AG08396 (cell line): Measurements from ENCODE around the gene PRKN.
A peak's percentile ranks its signal among the peaks of the same experiment; 100 is the strongest.

Source experiments
- DNase-seq: peaks from one replicate; pipeline ENCODE4 v3.0.0; 2012; ENCODE audit warnings: low spot score, mixed read lengths

PRKN gene

GRCh38 chr6:161711515-161711914, 1016.1 kb downstream of the PRKN start:
- DNase-seq: no peak

GRCh38 chr6:161710698-161711097, 1016.9 kb downstream of the PRKN start:
- DNase-seq: no peak

DNA sequence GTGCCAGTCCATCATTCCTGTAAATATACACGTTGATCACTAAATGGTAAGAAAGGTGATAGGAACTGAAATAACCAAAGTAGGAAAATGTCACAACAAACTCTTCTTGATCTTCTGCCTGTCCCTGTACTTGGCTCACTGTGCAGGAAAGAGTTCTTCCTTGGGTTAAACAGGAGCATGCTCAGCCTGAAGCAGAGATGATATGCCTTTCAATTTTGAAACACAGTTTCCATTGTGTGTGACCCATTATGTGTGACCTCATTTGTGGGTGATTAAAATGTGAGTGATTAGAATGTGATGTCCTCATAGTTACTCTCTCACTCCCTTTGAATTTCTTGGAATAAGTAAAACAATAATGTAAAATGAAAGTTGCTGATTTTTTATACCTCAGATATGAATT, 1026.5 kb downstream of the PRKN start:
- no peak for DNase-seq

DNA sequence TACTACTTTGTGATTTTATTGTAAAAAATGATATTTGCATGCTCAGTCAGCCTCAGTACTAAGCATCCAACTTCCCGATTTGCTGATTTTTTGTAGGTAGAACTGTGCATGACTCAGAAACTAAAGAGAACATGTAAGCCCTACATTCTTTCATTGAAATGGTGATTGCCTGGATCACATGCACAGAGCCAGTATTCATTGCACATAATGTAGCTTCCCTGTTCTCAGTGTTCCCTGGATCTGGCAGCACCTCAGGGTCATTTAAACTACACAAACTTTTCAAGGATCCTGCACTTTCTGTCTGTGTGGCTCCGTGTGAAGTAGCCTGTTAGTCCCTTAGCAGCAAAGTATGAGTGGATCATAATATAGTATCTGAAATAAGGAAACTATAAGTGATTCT, 1030.8 kb downstream of the PRKN start:
- DNase-seq: no peak

DNA sequence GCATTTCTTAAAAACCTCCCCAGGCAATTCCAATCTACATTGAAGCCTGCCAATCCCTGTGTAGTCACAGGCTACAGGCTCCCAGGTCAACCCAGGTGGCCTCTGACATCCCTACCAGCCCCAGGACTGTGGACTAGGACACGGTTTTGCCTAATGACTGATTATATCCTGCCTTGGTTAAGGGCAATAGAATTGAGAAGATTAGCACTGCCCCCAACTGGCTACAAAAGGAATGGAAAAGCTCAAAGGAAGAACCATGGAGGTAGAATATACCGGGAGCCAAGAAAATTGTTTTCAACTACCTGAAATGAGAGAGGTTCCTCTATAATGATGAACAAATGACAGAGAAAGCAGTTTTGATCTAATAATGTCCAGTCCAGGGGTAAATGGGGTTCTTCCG, 1032.6 kb downstream of the PRKN start:
- DNase-seq: peak; percentile 8

- DNase-seq: no peak
Measured at GRCh38 chr6:161686655-161687054, 1040.9 kb downstream of the PRKN start.

DNA sequence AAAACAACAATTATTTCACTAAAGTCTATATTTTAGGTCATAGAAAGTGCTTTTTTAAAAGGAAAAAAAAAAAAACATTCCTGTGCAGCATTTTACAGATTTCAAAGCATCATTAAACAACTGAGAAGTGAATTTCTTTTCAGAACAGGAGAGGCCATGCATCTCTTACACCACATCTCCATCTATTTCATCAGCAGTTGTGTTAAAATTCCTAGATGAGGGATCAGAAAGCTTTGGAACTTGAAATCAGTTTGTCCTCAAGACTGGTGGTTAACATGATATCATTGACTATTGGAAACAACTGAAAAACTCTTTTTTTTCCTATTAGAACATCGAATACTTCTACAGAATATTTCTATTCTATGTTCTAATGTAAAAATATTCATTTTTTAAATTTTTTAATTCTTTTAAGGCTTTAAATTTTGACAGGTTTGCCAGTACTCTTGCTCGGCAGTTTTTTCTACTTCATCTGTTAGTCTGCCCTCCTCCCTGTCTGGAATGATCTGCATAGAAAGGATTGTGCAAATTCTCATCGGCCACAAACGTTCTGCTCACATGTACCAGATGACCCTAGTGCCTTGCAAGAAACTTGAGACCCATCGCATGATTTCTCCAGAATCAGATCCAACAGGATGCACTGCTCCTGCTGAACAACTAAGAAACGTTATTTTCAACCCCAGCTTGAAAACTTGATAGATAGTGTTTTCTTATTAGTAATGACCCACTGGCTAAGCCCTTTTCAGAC, 1042.7 kb downstream of the PRKN start:
- DNase-seq: no peak

- no peak for DNase-seq
Measured at GRCh38 chr6:161683400-161683799, 1044.2 kb downstream of the PRKN start.

- DNase-seq: no peak
Measured at GRCh38 chr6:161682982-161683381, 1044.6 kb downstream of the PRKN start.

GRCh38 chr6:161679980-161680538, 1047.5 kb downstream of the PRKN start:
- DNase-seq: no peak

GRCh38 chr6:161677188-161677587, 1050.4 kb downstream of the PRKN start:
- DNase-seq: no peak

DNA sequence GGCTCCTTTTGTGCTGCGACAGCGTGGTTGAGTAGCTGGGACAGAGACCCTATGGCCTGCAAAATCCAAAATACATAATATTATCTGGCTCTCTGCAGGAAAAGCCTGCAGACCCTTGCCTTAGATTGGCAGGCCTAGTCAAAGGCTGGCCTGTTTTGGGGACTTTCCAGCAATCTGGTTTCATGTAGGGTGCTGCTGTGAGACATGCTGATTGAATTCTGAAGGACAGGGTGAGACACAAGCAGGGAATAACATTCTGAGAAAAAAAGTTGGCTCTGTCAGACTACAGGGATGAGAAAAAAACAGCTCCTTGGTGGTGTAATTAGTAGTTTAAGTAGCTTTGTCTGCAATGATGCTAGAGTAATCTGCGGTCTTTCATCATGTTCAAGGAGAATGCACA, 1051.0 kb downstream of the PRKN start:
- DNase-seq: no peak

DNA sequence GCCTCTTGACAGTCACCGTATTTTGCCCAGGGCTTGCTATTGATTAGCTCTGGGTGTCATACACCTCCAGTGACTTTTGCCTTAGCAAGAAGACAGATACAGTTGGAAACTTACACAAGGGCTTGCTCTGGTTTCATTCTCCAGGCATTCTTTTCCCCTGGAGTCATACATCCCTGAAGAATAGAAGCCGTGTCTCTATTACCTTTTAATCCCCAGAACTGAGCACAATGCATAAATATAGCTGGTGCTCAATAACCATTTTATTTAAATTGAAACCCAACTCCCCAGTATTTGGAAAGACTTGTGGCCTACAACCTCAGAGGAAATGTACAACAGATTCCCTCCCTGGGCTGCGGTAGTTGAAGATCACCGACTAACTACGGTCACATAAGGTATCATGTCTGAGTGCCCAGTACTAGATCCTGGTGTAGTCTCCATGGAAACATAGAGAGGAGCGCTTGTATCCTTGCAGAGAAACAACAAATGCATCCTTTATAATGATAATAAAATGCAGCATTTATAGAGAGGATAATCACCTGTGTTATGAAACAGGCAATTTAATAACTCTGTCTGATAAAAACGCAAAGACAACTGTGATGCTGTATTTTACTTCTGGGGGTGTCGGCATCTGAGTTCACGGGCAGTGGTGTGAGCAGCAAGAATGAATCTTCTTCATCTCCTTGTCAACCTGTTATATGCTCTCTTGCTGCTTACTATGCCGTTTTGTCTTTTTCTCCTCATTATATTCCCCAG, 1052.5 kb downstream of the PRKN start:
- DNase-seq: no peak

- DNase-seq: no peak
Measured at GRCh38 chr6:161673026-161673425, 1054.5 kb downstream of the PRKN start.

DNA sequence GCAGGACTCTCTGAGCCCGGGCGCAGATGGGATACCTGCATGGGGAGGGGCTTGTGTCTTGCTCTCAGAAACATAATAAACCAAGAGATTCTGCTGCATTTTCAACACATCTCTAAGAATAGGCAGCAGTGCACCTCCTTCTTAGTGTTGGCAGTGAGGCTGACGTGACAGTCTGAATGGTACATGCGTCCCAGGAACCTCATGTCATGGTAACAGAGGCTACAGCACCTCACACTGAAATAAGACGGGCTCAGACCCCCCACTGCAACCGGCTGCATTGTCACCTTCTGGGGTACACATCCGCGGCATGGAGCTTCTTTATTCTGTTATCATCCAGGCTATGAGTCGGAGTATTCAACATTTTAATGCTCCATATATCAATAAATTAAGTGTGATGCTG, 1056.4 kb downstream of the PRKN start:
- no peak for DNase-seq

- no peak for DNase-seq
Measured at GRCh38 chr6:161668665-161669064, 1058.9 kb downstream of the PRKN start.

- no peak for DNase-seq
Measured at GRCh38 chr6:161667957-161668356, 1059.6 kb downstream of the PRKN start.

DNA sequence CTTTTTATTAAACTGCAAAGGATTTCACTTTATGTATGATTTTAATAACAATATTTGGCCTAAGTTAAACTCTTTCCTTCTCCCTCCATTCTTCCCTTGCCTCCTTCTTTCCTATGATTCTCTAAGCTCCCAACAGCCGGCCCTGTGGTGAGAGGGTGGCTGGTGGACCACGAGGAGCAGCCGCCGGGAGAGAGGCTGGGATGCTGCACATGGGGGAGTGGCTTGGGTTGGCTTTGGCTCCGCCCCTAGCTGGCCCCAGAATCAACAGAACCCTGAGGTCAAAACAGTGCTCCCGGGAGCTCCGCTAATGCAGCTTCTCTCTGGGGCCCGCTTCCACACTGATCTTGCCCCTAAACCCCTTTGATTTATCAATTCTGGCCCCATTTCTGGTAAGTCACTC, 1063.9 kb downstream of the PRKN start:
- no peak for DNase-seq

GRCh38 chr6:161660666-161661571, 1066.6 kb downstream of the PRKN start:
- DNase-seq: no peak

DNA sequence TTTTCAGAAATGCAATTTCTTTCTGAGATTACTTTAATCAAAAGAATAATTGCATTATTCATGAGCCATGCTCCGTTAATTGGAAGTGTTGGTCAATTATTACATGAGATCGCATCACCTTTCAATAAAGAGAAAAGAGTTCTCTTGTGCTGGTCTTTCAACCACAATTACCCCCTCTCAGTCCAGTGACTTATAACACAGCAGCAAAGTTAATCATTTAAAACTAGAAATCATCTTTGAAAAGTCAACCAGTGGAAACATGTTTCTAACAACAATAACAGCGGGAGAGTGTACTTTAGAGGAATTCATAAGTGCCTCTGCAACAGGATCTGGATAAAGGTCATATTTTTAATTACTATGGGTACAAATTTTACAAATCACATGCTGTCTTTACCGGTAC, 1069.4 kb downstream of the PRKN start:
- DNase-seq: no peak

- no peak for DNase-seq
Measured at GRCh38 chr6:161654209-161654608, 1073.4 kb downstream of the PRKN start.

- no peak for DNase-seq
Measured at GRCh38 chr6:161651949-161652348, 1075.6 kb downstream of the PRKN start.
